ENCODE data around the gene CBLN3.

The CBLN3 gene

GRCh38 chr14:24422694-24423601 is 6.5 kb downstream of the CBLN3 start:
- no peak for DNase-seq

- DNase-seq, result peak; percentile 22
Observed at GRCh38 chr14:24422261-24422660, 7.2 kb downstream of the CBLN3 start.

DNA sequence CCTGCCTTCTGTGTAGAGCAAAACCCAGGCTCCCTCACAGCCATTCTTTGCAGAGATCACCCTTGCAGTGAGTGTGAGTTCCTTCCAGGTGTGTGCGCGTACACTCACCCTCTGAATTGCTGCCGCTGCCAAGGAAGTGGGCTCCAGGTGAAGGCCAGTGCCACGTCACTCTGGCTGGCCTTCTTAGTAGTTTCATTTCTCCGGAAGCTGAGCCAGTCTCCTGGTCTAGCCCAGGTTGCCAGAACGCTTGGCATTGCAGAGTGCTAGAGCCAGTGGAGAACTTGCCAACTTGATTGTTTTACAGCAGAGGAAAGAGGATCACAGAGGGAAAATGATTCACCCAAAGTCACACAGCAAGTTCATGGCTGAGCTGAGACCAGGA is 11.0 kb downstream of the CBLN3 start:
- no peak for DNase-seq

GRCh38 chr14:24417832-24418491 is 11.5 kb downstream of the CBLN3 start:
- no peak for DNase-seq

GRCh38 chr14:24416932-24417619 is 12.4 kb downstream of the CBLN3 start:
- DNase-seq, result no peak

GRCh38 chr14:24416254-24416931 is 13.1 kb downstream of the CBLN3 start:
- no peak for DNase-seq

GRCh38 chr14:24415421-24416253 is 13.8 kb downstream of the CBLN3 start:
- DNase-seq, result no peak

GRCh38 chr14:24414732-24415420 is 14.6 kb downstream of the CBLN3 start:
- no peak for DNase-seq

DNA sequence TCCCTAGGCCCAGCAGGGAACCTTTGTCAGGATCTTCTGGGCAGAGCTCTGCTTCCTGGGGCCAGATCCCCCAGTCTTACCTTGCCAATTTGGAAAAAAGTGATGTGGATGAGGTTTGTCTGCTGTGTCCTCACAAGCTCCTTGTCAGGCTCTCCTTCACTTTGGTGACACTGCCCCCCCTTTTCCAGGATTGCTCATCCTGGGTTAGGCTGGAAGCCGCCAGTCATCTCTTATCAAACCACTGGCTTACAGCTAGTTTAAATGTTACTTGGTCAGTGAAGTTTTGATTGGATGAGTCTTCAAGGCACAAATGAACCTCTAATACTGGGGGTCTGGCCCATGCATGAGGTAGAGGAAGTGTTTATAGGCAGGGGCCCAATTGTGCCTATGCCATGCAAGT is 15.4 kb downstream of the CBLN3 start:
- no peak for DNase-seq

DNA sequence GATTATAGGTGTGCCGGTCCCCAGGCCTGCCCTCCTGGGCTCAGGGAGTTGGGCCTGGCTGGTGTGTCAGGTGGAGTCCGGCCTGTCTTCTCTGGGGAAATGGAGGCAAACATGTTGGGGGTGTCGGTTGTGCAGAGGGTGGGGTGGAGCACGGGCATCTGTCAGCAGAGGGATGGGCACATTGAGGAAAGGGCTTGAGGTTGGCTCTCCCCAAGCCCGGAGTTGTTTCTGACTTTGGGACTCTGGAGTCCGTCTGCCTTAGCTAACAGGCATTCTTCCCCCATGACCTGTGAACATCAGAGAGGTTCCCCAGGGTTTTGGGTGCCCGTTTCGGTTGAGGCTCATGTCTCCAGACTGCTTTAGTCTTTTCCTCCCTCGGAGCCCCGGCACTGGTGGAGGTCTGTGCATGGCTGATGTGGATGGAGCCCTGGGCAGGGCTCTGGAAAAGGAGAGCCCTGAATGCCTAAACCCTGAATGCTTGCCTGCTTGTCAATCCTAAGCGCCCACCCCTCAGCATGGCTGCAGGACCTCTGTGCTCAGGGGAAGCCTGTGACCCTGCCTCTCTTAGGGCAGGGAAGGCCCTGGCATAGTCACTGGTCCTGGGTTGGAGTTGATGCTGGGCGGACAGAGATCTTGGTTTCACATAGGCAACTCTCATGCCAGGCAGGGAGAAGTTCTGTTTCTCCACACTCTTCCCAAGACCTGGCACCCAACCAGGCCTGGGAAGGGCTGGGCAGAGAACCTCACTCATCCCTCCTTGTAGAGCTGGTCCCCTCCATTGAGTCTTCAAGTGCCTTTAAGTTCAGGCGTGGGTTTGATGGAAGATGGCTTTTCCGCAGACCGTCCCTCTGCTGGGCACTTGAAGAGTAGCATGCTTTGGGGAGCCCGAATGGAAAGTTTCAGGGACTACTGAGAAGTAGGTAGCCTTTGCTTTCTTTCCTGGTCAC is 17.8 kb downstream of the CBLN3 start:
- DNase-seq, result peak; percentile 52

DNA sequence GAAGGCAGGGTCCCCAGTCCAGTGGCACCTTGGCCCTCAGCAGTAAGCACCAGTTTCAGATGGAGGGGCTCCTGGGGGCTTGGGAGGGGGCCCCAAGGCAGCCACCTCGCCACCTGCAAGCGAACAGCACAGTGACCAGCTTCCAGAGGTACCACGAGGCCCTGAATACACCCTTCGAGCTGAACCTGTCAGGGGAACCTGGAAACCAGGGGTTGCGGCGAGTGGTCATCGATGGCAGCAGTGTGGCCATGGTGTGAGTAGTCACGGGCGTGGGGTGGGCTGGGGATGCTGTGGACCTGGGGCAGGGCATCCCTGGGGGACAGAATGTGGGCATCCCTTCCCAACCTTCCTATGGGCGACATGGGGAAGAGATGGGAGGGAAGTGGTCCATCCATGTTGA is 19.5 kb downstream of the CBLN3 start:
- no peak for DNase-seq

- no peak for DNase-seq
Observed at GRCh38 chr14:24409192-24409591, 20.3 kb downstream of the CBLN3 start.

DNA sequence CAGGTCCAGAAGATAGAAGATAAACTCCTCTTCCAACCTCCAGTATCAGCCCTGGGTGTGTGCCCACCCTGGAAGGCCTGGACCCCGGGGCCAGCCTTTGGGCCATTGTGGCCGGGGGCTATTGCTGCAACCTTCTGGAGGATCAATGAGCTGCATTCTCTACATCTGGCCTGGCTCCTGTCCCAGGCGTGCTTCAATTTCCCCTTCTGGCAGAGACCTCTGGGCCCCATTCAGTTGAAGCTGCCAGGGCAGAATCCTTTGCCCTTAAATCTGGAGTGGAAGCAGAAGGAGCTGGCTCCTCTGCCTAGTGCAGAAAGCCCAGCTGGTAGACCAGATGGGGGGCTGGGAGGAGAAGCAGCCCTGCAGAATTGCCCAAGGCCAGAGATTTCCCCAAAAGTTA is 20.7 kb downstream of the CBLN3 start:
- no peak for DNase-seq

DNA sequence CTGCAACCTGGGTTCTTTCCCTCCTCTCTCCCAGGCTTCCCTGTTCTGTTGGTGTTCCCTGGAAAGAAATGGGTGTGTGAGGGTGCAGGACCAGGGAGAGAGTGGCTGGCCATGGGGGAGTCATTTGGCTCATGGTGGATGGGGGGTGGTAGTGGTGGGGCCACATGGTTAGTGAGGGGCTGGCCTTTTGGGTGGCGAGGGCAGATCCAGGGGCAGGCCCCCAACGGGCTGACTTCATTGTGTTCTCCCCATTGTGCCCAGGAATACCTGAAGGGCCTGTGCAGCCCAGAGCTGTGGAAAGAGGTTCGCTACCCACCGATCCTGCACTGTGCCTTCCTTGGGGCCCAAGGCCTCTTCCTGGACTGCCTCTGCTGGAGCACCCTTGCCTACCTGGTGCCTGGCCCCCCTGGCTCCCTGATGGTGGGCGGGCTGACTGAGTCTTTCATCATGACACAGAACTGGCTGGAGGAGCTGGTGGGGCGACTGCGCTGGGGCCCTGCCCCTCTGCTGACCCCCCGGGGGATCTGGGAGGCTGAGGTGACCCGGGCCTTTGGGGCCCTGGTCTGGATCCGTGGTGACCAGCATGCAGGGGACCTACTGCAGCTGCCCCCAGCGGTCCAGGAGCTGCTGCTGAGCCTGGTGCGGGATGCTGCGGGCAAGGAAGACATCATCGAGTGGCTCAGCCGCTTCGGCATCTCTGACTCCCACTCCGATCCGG is 21.7 kb downstream of the CBLN3 start:
- no peak for DNase-seq

- no peak for DNase-seq
Observed at GRCh38 chr14:24406416-24406815, 23.1 kb downstream of the CBLN3 start.

- DNase-seq, result no peak
Observed at GRCh38 chr14:24404814-24405213, 24.7 kb downstream of the CBLN3 start.

GRCh38 chr14:24403294-24403998 is 26.0 kb downstream of the CBLN3 start:
- no peak for DNase-seq

DNA sequence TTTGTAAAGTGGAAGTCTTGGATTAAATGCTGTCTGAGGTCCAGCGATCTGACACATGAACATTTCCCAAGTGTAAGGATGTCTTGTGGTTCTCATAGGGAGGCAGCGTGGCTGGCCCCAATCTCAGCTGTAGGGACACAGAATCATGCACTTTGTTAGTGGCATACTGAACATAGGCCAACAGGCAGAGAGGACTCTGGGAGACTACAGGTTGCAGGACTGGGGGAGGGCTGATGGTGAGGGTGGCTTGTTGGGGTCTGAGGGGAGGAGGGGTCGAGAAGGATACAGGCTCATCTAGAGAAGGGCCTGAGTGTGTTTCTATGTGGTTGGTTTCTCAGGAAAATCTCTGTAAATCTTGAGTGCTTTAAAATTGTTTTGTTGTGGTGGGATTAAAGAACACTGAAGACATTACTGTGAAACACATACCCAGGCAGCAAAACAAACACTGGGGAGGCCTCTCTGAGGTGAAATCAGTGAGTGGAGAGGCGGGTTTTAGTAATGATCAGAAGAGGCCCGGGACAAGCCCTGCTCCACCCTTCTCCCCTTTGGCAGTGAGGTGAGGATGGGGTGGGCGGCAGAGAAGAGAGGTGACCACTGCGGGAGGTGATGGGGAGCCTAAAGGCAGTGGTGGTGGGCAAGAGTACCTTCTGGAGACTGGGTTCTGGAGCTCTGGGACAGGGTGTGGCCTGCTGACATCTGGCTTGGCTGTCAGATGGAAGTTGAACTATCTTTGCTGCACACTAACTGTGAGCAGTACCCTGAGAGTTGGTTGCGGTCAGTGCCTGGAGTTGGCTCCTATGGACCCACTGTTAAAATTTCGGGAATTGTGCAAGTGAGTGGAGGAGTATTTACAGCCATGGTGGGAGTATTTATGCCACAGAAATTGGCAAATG is 27.4 kb downstream of the CBLN3 start:
- no peak for DNase-seq
